Osteoblast (primary cell): ENCODE results near the gene WFIKKN1. TPM values are rescaled to one million over a fixed set of nuclear protein-coding genes. Genes with fewer than 3 reads are reported as not detected.

Source experiments
- DNase-seq: peaks from one replicate; pipeline ENCODE4 v3.0.0; 2011; ENCODE audit warnings: low spot score, mixed read lengths; ENCODE audit not compliant: insufficient read length; ENCODE audit errors: missing footprints
- H2AFZ ChIP-seq: 2 replicates; pipeline ENCODE4 v1.6.0; 2011; ENCODE audit warnings: mild to moderate bottlenecking, low read length
- H3K27ac ChIP-seq: 2 replicates; pipeline ENCODE4 v1.5.1; 2011; ENCODE audit warnings: mild to moderate bottlenecking, low read depth, low read length, moderate library complexity
- H3K27me3 ChIP-seq: 2 replicates; pipeline ENCODE4 v1.6.0; 2012; ENCODE audit warnings: mild to moderate bottlenecking, control low read depth, inconsistent platforms, low read length, moderate library complexity; ENCODE audit not compliant: insufficient read depth
- H3K36me3 ChIP-seq: 2 replicates; pipeline ENCODE4 v1.5.1; 2011; ENCODE audit warnings: mild to moderate bottlenecking, low read length, control low read depth, moderate library complexity; ENCODE audit not compliant: insufficient read depth
- H3K4me1 ChIP-seq: 2 replicates; pipeline ENCODE4 v1.5.1; 2011; ENCODE audit warnings: mild to moderate bottlenecking, low read length, control low read depth, moderate library complexity; ENCODE audit not compliant: insufficient read depth
- H3K4me2 ChIP-seq: 2 replicates; pipeline ENCODE4 v1.6.0; 2011; ENCODE audit warnings: mild to moderate bottlenecking, low read length; ENCODE audit not compliant: insufficient read depth
- H3K4me3 ChIP-seq: fragments of 200-600 bp; sonication (generic); 3 replicates; pipeline ENCODE4 v1.5.1; 2012; ENCODE audit warnings: mild to moderate bottlenecking, low read length, inconsistent platforms; ENCODE audit not compliant: insufficient read depth
- H3K79me2 ChIP-seq: 2 replicates; pipeline ENCODE4 v1.6.0; 2012; ENCODE audit warnings: mild to moderate bottlenecking, low read length, control low read depth, inconsistent platforms; ENCODE audit not compliant: insufficient read depth
- H3K9me3 ChIP-seq: 2 replicates; pipeline ENCODE4 v1.5.1; 2011; ENCODE audit warnings: low read depth, low read length, control low read depth
- H4K20me1 ChIP-seq: 2 replicates; pipeline ENCODE4 v1.6.0; 2012; ENCODE audit warnings: mild to moderate bottlenecking, low read length, control low read depth; ENCODE audit not compliant: insufficient read depth
- CTCF ChIP-seq: IDR thresholded peaks from 2 replicates; pipeline ENCODE4 v1.5.1; 2011; ENCODE audit warnings: mild to moderate bottlenecking, low read depth, low read length, moderate library complexity; ENCODE audit errors: extremely low read depth
- total RNA-seq: library from RNA; depleted of rRNA; stranded (reverse); fragments of >200 nt; gene quantifications from 2 replicates; pipeline ENCODE4 v1.2.3, GENCODE V29; 2012

Gene WFIKKN1
- total RNA-seq, 1 donor = 0.36 TPM

GRCh38 chr16:660459-661183, 29.8 kb downstream of the WFIKKN1 start:
- peak overlapping the region; percentile 72 for H2AFZ ChIP-seq
- H3K79me2 ChIP-seq = no peaks in the 10 kb centered on the region
- H3K4me1 ChIP-seq = no peaks in the 10 kb centered on the region
- peak overlapping the region; percentile 69 for H3K4me2 ChIP-seq
- TF ChIP-seq CTCF = peak; percentile 41
- H4K20me1 ChIP-seq = no peaks in the 10 kb centered on the region
- peaks cover 5% of the 10 kb centered on the region for H3K36me3 ChIP-seq
- peak overlapping the region; percentile 45 for H3K4me3 ChIP-seq
- no peaks in the 10 kb centered on the region for H3K9me3 ChIP-seq
- DNase-seq = peak; percentile 99
- H3K27me3 ChIP-seq = no peaks in the 10 kb centered on the region
- H3K27ac ChIP-seq = no peak overlapping the region

GRCh38 chr16:661184-661821, 30.5 kb downstream of the WFIKKN1 start:
- H3K4me1 ChIP-seq = no peaks in the 10 kb centered on the region
- no peak overlapping the region for H2AFZ ChIP-seq

GRCh38 chr16:662095-662494, 31.3 kb downstream of the WFIKKN1 start:
- H4K20me1 ChIP-seq = no peaks in the 10 kb centered on the region
- no peak for TF ChIP-seq CTCF
- no peaks in the 10 kb centered on the region for H3K27me3 ChIP-seq

More at GRCh38 chr16:661184-661821, 30.5 kb downstream of the WFIKKN1 start:
- TF ChIP-seq CTCF = no peak
- Histone ChIP-seq H3K36me3 (peaks cover 2% of the 10 kb centered on the region), H3K4me2 (no peak overlapping the region), H3K4me3 (no peak overlapping the region), H3K79me2 (no peaks in the 10 kb centered on the region), H3K27me3 (no peaks in the 10 kb centered on the region), H3K27ac (no peak overlapping the region), H4K20me1 (no peaks in the 10 kb centered on the region), H3K9me3 (no peaks in the 10 kb centered on the region)
- DNase-seq = no peak

GRCh38 chr16:662597-662996, 31.8 kb downstream of the WFIKKN1 start:
- Histone ChIP-seq H3K4me3 (no peak overlapping the region), H3K4me2 (no peak overlapping the region), H3K4me1 (peaks cover under 1% of the 10 kb centered on the region), H3K27ac (no peak overlapping the region), H4K20me1 (no peaks in the 10 kb centered on the region), H2AFZ (no peak overlapping the region), H3K27me3 (no peaks in the 10 kb centered on the region), H3K79me2 (peaks cover 2% of the 10 kb centered on the region), H3K36me3 (peaks cover 2% of the 10 kb centered on the region), H3K9me3 (no peaks in the 10 kb centered on the region)
- DNase-seq = no peak
- no peak for TF ChIP-seq CTCF

More at GRCh38 chr16:662095-662494, 31.3 kb downstream of the WFIKKN1 start:
- Histone ChIP-seq H3K4me2 (no peak overlapping the region), H3K27ac (no peak overlapping the region), H3K4me1 (no peaks in the 10 kb centered on the region), H2AFZ (no peak overlapping the region), H3K4me3 (no peak overlapping the region), H3K36me3 (peaks cover 2% of the 10 kb centered on the region), H3K9me3 (no peaks in the 10 kb centered on the region), H3K79me2 (no peaks in the 10 kb centered on the region)
- DNase-seq = no peak
